IMR-90 (cell line): Measurements from ENCODE around the gene GRAMD2A. TPM values are rescaled to one million over a fixed set of nuclear protein-coding genes. Genes with fewer than 3 reads are reported as not detected.

Experiments used
- ATAC-seq: fragments of 200-7000 bp; cut with Tn5 transposase; 2 replicates; pipeline ENCODE4 v1.9.1; 2020; ENCODE audit warnings: low read depth, mild to moderate bottlenecking, moderate library complexity
- BruUV-seq: library from RNA; stranded (reverse); fragments of 400-500 nt; replicated peaks from 2 replicates; lab custom pipeline; 2021; lab: Mats Ljungman, UMichigan
- CTCF ChIA-PET: fragments of 300-600 bp; formaldehyde crosslinking; extraction: SDS; loops from one replicate; lab custom pipeline; 2021; ENCODE audit warnings: antibody characterized with exemption; lab: Yijun Ruan, JAX
- POLR2A ChIA-PET: fragments of 300-600 bp; sonication (Branson Sonifier 250); formaldehyde crosslinking; loops from one replicate; lab custom pipeline; 2022; ENCODE audit warnings: antibody characterized with exemption; ENCODE audit not compliant: unreplicated experiment; lab: Charles Lee
- DNase-seq: peaks from one replicate; pipeline ENCODE4 v3.0.0; 2013
- H2AFZ ChIP-seq: replicated peaks from 2 replicates; pipeline ENCODE3; 2013; ENCODE audit warnings: low read length, mild to moderate bottlenecking; ENCODE audit not compliant: poor library complexity
- H2AK5ac ChIP-seq: 2 replicates; pipeline ENCODE4 v1.6.1; 2013; ENCODE audit warnings: low read depth, low read length, inconsistent platforms
- H2AK9ac ChIP-seq: replicated peaks from 2 replicates; pipeline ENCODE3; 2013; ENCODE audit warnings: mild to moderate bottlenecking, low read depth, low read length, moderate library complexity; ENCODE audit not compliant: poor library complexity
- H2BK120ac ChIP-seq: 2 replicates; pipeline ENCODE4 v1.6.1; 2013; ENCODE audit warnings: low read depth, low read length, inconsistent platforms
- H2BK15ac ChIP-seq: 3 replicates; pipeline ENCODE4 v1.6.1; 2013; ENCODE audit warnings: low read depth, low read length, inconsistent platforms
- H2BK20ac ChIP-seq: 2 replicates; pipeline ENCODE4 v1.6.1; 2013; ENCODE audit warnings: low read depth, mild to moderate bottlenecking, inconsistent platforms, low read length, moderate library complexity
- H2BK5ac ChIP-seq: 2 replicates; pipeline ENCODE4 v1.6.1; 2013; ENCODE audit warnings: mild to moderate bottlenecking, low read depth, low read length, inconsistent platforms; ENCODE audit not compliant: poor library complexity, severe bottlenecking
- H3K14ac ChIP-seq: replicated peaks from 2 replicates; pipeline ENCODE4 v1.6.1; 2013; ENCODE audit warnings: low read depth, low read length, inconsistent platforms
- H3K18ac ChIP-seq: 2 replicates; pipeline ENCODE4 v1.6.1; 2013; ENCODE audit warnings: low read depth, low read length, control low read depth
- H3K23ac ChIP-seq: 2 replicates; pipeline ENCODE4 v1.6.1; 2013; ENCODE audit warnings: low read depth, low read length, inconsistent platforms
- H3K27ac ChIP-seq: 2 replicates; pipeline ENCODE4 v1.5.1; 2013; ENCODE audit warnings: mild to moderate bottlenecking, control low read depth, low read length; ENCODE audit not compliant: insufficient read depth
- H3K27me3 ChIP-seq: 2 replicates; pipeline ENCODE4 v1.6.1; 2013; ENCODE audit warnings: low read length; ENCODE audit not compliant: control insufficient read depth, insufficient read depth
- H3K36me3 ChIP-seq: 2 replicates; pipeline ENCODE4 v1.6.1; 2013; ENCODE audit warnings: low read length, mixed read lengths; ENCODE audit not compliant: control insufficient read depth, insufficient read depth
- H3K4ac ChIP-seq: 2 replicates; pipeline ENCODE4 v1.6.1; 2013; ENCODE audit warnings: low read depth, low read length, inconsistent platforms
- H3K4me1 ChIP-seq: 2 replicates; pipeline ENCODE4 v1.6.1; 2013; ENCODE audit warnings: low read length, mixed read lengths; ENCODE audit not compliant: control insufficient read depth, insufficient read depth
- H3K4me2 ChIP-seq: 2 replicates; pipeline ENCODE4 v1.6.1; 2013; ENCODE audit warnings: low read depth, mild to moderate bottlenecking, control low read depth, low read length, moderate library complexity
- H3K4me3 ChIP-seq: 2 replicates; pipeline ENCODE4 v1.5.1; 2013; ENCODE audit warnings: low read depth, mild to moderate bottlenecking, control low read depth, low read length, moderate library complexity; ENCODE audit not compliant: insufficient read depth
- H3K56ac ChIP-seq: 2 replicates; pipeline ENCODE4 v1.6.1; 2013; ENCODE audit warnings: low read length, inconsistent platforms; ENCODE audit not compliant: insufficient read depth; ENCODE audit errors: extremely low read depth
- H3K79me1 ChIP-seq, 2 experiments: 2 replicates each; pipeline ENCODE4 v1.6.1; 2013; ENCODE audit warnings: low read length in 2 of 2, inconsistent platforms in 1 of 2, low read depth in 1 of 2
- H3K9ac ChIP-seq: 2 replicates; pipeline ENCODE4 v1.6.1; 2013; ENCODE audit warnings: low read depth, low read length, control low read depth
- H3K9me1 ChIP-seq: 2 replicates; pipeline ENCODE4 v1.6.1; 2013; ENCODE audit warnings: low read length, inconsistent platforms; ENCODE audit not compliant: insufficient read depth
- H3K9me3 ChIP-seq: 2 replicates; pipeline ENCODE4 v1.6.1; 2013; ENCODE audit warnings: low read length; ENCODE audit not compliant: control insufficient read depth, insufficient read depth
- H4K20me1 ChIP-seq: 2 replicates; pipeline ENCODE4 v1.6.1; 2013; ENCODE audit warnings: low read length, inconsistent platforms; ENCODE audit not compliant: insufficient read depth
- H4K5ac ChIP-seq: 2 replicates; pipeline ENCODE4 v1.6.1; 2013; ENCODE audit warnings: mild to moderate bottlenecking, low read depth, low read length, control low read depth
- H4K8ac ChIP-seq, 2 experiments: 2 replicates each; pipeline ENCODE4 v1.6.1; 2013; ENCODE audit warnings: low read depth in 2 of 2, low read length in 2 of 2, control low read depth in 1 of 2, inconsistent platforms in 1 of 2
- H4K91ac ChIP-seq: 2 replicates; pipeline ENCODE4 v1.6.1; 2013; ENCODE audit warnings: low read depth, low read length, inconsistent platforms; ENCODE audit not compliant: insufficient read depth
- BHLHE40 ChIP-seq: fragments of 150-350 bp; IDR thresholded peaks from 2 replicates; pipeline ENCODE4 v1.6.1; 2016; ENCODE audit warnings: mild to moderate bottlenecking, low read depth, low read length
- CEBPB ChIP-seq: IDR thresholded peaks from 2 replicates; pipeline ENCODE4 v1.6.1; 2012; ENCODE audit warnings: low read depth, low read length, improper control_type of control experiment
- CHD1 ChIP-seq: IDR thresholded peaks from 2 replicates; pipeline ENCODE4 v1.6.1; 2012; ENCODE audit warnings: low read depth, low read length, improper control_type of control experiment
- FOS ChIP-seq: fragments of 150-350 bp; IDR thresholded peaks from 2 replicates; pipeline ENCODE4 v1.6.1; 2016; ENCODE audit warnings: low read depth, low read length
- MAFK ChIP-seq: IDR thresholded peaks from 2 replicates; pipeline ENCODE4 v1.6.1; 2012; ENCODE audit warnings: low read depth, low read length, improper control_type of control experiment
- MAZ ChIP-seq: IDR thresholded peaks from 2 replicates; pipeline ENCODE4 v1.6.1; 2012; ENCODE audit warnings: low read depth, mild to moderate bottlenecking, low read length, improper control_type of control experiment, moderate library complexity, borderline replicate concordance
- MXI1 ChIP-seq: IDR thresholded peaks from 2 replicates; pipeline ENCODE4 v1.6.1; 2012; ENCODE audit warnings: low read depth, mild to moderate bottlenecking, low read length, moderate library complexity, borderline replicate concordance
- POLR2A ChIP-seq: IDR thresholded peaks from 2 replicates; pipeline ENCODE4 v1.6.1; 2012; ENCODE audit warnings: mild to moderate bottlenecking, low read depth, low read length
- RAD21 ChIP-seq: IDR thresholded peaks from 2 replicates; pipeline ENCODE4 v1.6.1; 2012; ENCODE audit warnings: low read length, improper control_type of control experiment
- RCOR1 ChIP-seq: IDR thresholded peaks from 2 replicates; pipeline ENCODE4 v1.6.1; 2012; ENCODE audit warnings: mild to moderate bottlenecking, low read length, improper control_type of control experiment; ENCODE audit not compliant: insufficient replicate concordance
- RFX5 ChIP-seq: IDR thresholded peaks from 2 replicates; pipeline ENCODE4 v1.8.0; 2012; ENCODE audit warnings: low read depth, mild to moderate bottlenecking, low read length, moderate library complexity
- SMC3 ChIP-seq: fragments of 150-350 bp; IDR thresholded peaks from 2 replicates; pipeline ENCODE4 v1.6.1; 2016; ENCODE audit warnings: low read depth, mild to moderate bottlenecking, antibody characterized with exemption, low read length, moderate library complexity
- WGBS, 2 experiments: methylation state at CpG; one replicate each; pipeline versions ENCODE4 v1.1.5 to v1.1.7; 2013; ENCODE audit warnings: missing lambda C conversion rate in 2 of 2; ENCODE audit not compliant: insufficient read length in 1 of 2; ENCODE audit errors: extremely low coverage in 2 of 2; 5-methylcytosine and 5-hydroxymethylcytosine counted together
- dilution Hi-C: fragments of 300-500 bp; cut with HindIII; formaldehyde crosslinking; loops from one replicate; pipeline ENCODE4 v1.14.3; 2018; ENCODE audit warnings: low sequenced_read_pairs; ENCODE audit not compliant: unreplicated experiment
- in situ Hi-C: fragments of 300-500 bp; cut with MboI; formaldehyde crosslinking; loops from 3 replicates; pipeline ENCODE4 v1.14.3; 2019; ENCODE audit warnings: low sequenced_read_pairs, inconsistent platforms, mixed read lengths
- intact Hi-C: fragments of 100-400 bp; cut with micrococcal nuclease; formaldehyde crosslinking; loops from 2 replicates; pipeline ENCODE4 v1.10.0; 2022
- polyA plus RNA-seq, 3 experiments: library from polyadenylated mRNA; depleted of rRNA; stranded (reverse); fragments of >200 nt; gene quantifications; 2 replicates each; pipeline ENCODE4 v1.2.3, GENCODE V29; 2012; ENCODE audit warnings: low replicate concordance in 1 of 3
- total RNA-seq: library from RNA; depleted of rRNA; stranded (reverse); fragments of >200 nt; gene quantifications from 2 replicates; pipeline ENCODE4 v1.2.3, GENCODE V29; 2012
- TF ChIP-seq, protein P1 (sequence below): conservative IDR thresholded peaks from 2 replicates; pipeline ENCODE4 v1.5.1; 2012; ENCODE audit warnings: mild to moderate bottlenecking, low read depth, low read length, improper control_type of control experiment
- TF ChIP-seq, protein P2 (sequence below): fragments of 150-350 bp; IDR thresholded peaks from 2 replicates; pipeline ENCODE4 v1.6.1; 2017; ENCODE audit warnings: mild to moderate bottlenecking, antibody characterized with exemption, low read length, low read depth

GRAMD2A gene
- total and polyA plus RNA-seq, 2 of the 4 experiments (the other 2 are of a cell fraction) = 0.14 to 0.18 TPM

DNA sequence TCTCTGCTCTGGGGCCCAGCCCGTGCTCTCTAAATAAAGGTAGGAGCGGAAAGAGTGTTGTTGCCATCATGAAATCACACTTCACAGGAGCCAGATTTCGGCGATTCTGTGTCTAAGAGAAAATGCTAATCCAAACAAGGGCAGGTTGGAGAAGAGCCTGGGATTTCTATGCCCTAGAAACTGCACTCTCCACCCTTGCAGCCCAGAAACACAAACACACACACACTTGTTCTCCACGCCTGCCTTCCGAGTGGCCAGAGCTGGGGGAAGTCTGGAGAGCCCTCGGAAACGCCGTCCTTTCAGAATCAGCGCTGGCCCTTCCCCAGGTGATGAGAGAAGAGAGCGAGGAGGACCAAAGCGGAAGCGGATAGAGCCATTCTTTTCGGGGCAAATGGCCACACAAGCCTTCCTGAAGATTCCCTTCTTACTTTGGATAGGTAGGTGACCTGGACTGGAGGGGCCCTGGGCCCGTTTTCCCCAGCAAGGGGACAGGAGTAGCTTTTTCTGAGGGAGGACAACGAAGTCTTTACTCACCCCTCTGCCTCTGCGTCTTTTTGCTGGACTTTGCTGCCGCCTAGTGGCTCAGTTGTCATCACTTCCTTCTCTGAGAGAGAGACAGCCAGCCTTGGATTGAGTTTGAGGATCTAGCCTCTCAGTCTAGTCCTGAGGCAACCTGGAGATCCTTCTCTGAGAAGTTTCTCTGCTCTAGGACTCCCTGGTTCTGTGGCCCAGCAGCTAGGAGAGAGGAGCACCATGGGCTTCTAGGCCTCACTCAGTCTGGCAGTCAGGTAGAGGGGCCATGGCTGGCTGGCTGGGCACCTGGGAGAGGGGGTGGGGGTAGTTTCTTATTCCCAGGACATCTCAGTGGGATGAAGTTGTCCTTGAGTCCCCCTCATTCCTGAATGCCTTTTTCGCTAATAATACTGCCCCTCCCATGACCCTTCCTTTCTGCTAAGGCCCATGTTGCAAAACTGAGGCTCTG is 41.7 kb downstream of the GRAMD2A start:
- Histone ChIP-seq H2BK20ac (no peak overlapping the region), H2BK120ac (0 out of 2 replicates have a peak overlapping the region, but pooled peaks have one; percentile 53), H3K9ac (no peak overlapping the region; the same call in 1 of the 2 replicates), H2BK15ac (no peak overlapping the region), H3K9me3 (no peaks in the 10 kb centered on the region), H3K79me1 (no peaks in the 10 kb centered on the region), H3K56ac (no peak overlapping the region), H3K4ac (no peak overlapping the region), H3K36me3 (no peaks in the 10 kb centered on the region), H2AK9ac (peak overlapping the region; percentile 55), H3K4me3 (peak overlapping the region; percentile 40), H4K5ac (no peak overlapping the region), H4K91ac (no peak overlapping the region), H3K4me1 (peaks cover 8% of the 10 kb centered on the region; the same call in 1 of the 2 replicates), H3K14ac (no peak overlapping the region; the same call in 1 of the 2 replicates), H3K4me2 (peak overlapping the region; percentile 86), H3K9me1 (no peaks in the 10 kb centered on the region), H2BK5ac (no peak overlapping the region), H4K20me1 (no peaks in the 10 kb centered on the region), H2AFZ (peak overlapping the region; percentile 97), H4K8ac (peak overlapping the region in 1 of 2 experiments; percentile 31; a peak in 1 of 4 replicates), H3K27ac (no peak overlapping the region), H3K23ac (peak overlapping the region; percentile 53), H3K27me3 (no peaks in the 10 kb centered on the region), H3K18ac (no peak overlapping the region), H2AK5ac (no peak overlapping the region)
- peak; percentile 96 for ATAC-seq
- ChIA-PET POLR2A (interaction anchor here (0.6 kb wide), 1 partner anchor 351 kb away, joined by 7 read pairs; no protein-coding TSS in a partner anchor), CTCF (interaction anchor here (0.6 to 1.5 kb wide), 6 partner anchors 9 to 426 kb away, joined by 3 to 7 read pairs (median 4); no protein-coding TSS in a partner anchor)
- peak; percentile 74 for DNase-seq
- WGBS, 2 experiments = 0% methylated on average over 1 of the region's 19 CpGs; no CpG with 5 or more reads in 1 of the 2 experiments
- in situ Hi-C loops (loop anchor here (5.0 to 10.0 kb wide), 2 partner anchors 409 to 701 kb away; no protein-coding TSS in a partner anchor), intact Hi-C loops (loop anchor here (1.0 to 10.0 kb wide), 5 partner anchors 311 to 707 kb away; no protein-coding TSS in a partner anchor), dilution Hi-C loops (no loop called here)
- BruUV-seq = no TSS peak
- TF ChIP-seq BHLHE40 (no peak), MAFK (no peak), MAZ (peak; percentile 44; the same call in 1 of the 2 replicates), RFX5 (no peak), CHD1 (no peak), MXI1 (no peak), RAD21 (peak; percentile 95), CEBPB (no peak), SMC3 (peak; percentile 73), FOS (no peak), RCOR1 (no peak), POLR2A (peak; percentile 41; the same call in 1 of the 2 replicates)
- TF ChIP-seq, protein P1, sequence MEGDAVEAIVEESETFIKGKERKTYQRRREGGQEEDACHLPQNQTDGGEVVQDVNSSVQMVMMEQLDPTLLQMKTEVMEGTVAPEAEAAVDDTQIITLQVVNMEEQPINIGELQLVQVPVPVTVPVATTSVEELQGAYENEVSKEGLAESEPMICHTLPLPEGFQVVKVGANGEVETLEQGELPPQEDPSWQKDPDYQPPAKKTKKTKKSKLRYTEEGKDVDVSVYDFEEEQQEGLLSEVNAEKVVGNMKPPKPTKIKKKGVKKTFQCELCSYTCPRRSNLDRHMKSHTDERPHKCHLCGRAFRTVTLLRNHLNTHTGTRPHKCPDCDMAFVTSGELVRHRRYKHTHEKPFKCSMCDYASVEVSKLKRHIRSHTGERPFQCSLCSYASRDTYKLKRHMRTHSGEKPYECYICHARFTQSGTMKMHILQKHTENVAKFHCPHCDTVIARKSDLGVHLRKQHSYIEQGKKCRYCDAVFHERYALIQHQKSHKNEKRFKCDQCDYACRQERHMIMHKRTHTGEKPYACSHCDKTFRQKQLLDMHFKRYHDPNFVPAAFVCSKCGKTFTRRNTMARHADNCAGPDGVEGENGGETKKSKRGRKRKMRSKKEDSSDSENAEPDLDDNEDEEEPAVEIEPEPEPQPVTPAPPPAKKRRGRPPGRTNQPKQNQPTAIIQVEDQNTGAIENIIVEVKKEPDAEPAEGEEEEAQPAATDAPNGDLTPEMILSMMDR = peak; percentile 90
- TF ChIP-seq, protein P2, sequence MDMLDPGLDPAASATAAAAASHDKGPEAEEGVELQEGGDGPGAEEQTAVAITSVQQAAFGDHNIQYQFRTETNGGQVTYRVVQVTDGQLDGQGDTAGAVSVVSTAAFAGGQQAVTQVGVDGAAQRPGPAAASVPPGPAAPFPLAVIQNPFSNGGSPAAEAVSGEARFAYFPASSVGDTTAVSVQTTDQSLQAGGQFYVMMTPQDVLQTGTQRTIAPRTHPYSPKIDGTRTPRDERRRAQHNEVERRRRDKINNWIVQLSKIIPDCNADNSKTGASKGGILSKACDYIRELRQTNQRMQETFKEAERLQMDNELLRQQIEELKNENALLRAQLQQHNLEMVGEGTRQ = no peak
